PFSK-1 (cell line): ENCODE data around the gene KIF11.

ENCODE experiments used
- FOXP2 ChIP-seq: optimal IDR thresholded peaks from 2 replicates; pipeline ENCODE3; 2011; ENCODE audit warnings: borderline replicate concordance, control low read depth, inconsistent platforms; ENCODE audit not compliant: insufficient read depth; ENCODE audit errors: extremely low read length, extremely low read depth
- POLR2AphosphoS5 ChIP-seq: IDR thresholded peaks from 2 replicates; pipeline ENCODE4 v1.6.1; 2012; ENCODE audit warnings: low read depth, mild to moderate bottlenecking, control low read depth, low read length, moderate library complexity
- SIN3A ChIP-seq: IDR thresholded peaks from 2 replicates; pipeline ENCODE4 v1.6.1; 2012; ENCODE audit warnings: mild to moderate bottlenecking, low read length, moderate library complexity, borderline replicate concordance; ENCODE audit not compliant: insufficient read depth
- TAF1 ChIP-seq: IDR thresholded peaks from 2 replicates; pipeline ENCODE4 v1.6.1; 2012; ENCODE audit warnings: low read length, control low read depth, borderline replicate concordance; ENCODE audit not compliant: insufficient read depth
- TF ChIP-seq, protein P1 (sequence below), 2 experiments: IDR thresholded peaks; 2 replicates each; pipeline versions ENCODE4 v1.6.1 to v1.8.0; 2011 to 2012; ENCODE audit warnings: low read depth in 2 of 2, low read length in 2 of 2, control low read depth in 1 of 2, inconsistent platforms in 1 of 2, mild to moderate bottlenecking in 1 of 2, moderate library complexity in 1 of 2; ENCODE audit not compliant: insufficient read depth in 1 of 2

KIF11 gene

GRCh38 chr10:92692080-92692671 lies 99.2 kb downstream of the KIF11 start:
- TF ChIP-seq FOXP2 = no peak
- TF ChIP-seq TAF1 = no peak
- TF ChIP-seq SIN3A = no peak
- TF ChIP-seq POLR2AphosphoS5 = no peak
- TF ChIP-seq, protein P1, sequence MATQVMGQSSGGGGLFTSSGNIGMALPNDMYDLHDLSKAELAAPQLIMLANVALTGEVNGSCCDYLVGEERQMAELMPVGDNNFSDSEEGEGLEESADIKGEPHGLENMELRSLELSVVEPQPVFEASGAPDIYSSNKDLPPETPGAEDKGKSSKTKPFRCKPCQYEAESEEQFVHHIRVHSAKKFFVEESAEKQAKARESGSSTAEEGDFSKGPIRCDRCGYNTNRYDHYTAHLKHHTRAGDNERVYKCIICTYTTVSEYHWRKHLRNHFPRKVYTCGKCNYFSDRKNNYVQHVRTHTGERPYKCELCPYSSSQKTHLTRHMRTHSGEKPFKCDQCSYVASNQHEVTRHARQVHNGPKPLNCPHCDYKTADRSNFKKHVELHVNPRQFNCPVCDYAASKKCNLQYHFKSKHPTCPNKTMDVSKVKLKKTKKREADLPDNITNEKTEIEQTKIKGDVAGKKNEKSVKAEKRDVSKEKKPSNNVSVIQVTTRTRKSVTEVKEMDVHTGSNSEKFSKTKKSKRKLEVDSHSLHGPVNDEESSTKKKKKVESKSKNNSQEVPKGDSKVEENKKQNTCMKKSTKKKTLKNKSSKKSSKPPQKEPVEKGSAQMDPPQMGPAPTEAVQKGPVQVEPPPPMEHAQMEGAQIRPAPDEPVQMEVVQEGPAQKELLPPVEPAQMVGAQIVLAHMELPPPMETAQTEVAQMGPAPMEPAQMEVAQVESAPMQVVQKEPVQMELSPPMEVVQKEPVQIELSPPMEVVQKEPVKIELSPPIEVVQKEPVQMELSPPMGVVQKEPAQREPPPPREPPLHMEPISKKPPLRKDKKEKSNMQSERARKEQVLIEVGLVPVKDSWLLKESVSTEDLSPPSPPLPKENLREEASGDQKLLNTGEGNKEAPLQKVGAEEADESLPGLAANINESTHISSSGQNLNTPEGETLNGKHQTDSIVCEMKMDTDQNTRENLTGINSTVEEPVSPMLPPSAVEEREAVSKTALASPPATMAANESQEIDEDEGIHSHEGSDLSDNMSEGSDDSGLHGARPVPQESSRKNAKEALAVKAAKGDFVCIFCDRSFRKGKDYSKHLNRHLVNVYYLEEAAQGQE (IDR thresholded peaks at IDR 0.05; ENCODE audit: insufficient read depth in 1 of 2, low read depth in 2 of 2, low read length in 2 of 2) = no peak

DNA sequence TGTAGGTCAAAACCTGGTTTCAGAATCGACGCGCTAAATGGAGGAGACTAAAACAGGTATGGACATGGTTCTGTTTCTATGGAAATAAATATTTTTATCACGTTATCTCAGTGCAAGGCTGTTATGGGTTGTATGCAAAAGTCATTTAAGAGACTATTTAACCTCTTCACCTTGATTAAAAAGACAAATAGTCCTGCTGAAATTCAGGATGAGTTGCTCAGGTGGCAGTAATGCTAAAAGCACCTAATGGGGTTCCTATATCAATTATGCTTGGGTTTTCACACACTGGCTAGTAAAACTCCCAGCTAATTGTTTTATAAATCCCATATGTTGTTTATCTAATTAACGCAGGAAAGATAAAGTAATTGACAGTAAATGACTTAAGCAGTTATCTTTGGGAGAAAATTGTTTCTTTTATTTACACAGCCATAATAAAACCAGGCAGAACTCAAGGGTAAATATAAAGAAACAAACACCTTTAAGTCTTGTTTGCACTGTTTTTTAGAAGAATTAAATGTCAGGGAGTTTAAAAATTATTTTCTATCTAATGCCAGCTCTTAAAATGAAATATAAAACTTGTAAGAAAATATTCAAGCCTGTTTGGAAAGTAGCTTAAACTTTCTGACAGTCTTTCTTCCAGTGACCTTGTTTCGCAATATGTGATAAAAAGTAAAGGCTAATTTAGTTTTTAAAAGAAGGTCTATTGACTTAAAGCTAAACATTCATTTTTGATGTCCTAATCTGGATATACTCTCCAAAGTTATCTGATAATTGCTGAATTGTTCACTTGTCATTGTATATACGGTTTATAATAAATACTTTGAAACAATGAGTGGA lies 100.0 kb downstream of the KIF11 start:
- TF ChIP-seq SIN3A (no peak), FOXP2 (no peak), TAF1 (no peak), POLR2AphosphoS5 (no peak)
- TF ChIP-seq, protein P1 (IDR thresholded peaks at IDR 0.05; ENCODE audit: insufficient read depth in 1 of 2, low read depth in 2 of 2, low read length in 2 of 2) = no peak

- TF ChIP-seq TAF1 = no peak
Measured at GRCh38 chr10:92693534-92693893, 100.6 kb downstream of the KIF11 start.

GRCh38 chr10:92695679-92696605 lies 103.0 kb downstream of the KIF11 start:
- TF ChIP-seq SIN3A = no peak
- TF ChIP-seq, protein P1 (IDR thresholded peaks at IDR 0.05; ENCODE audit: insufficient read depth in 1 of 2, low read depth in 2 of 2, low read length in 2 of 2) = no peak
- no peak for TF ChIP-seq FOXP2
- TF ChIP-seq TAF1 = no peak
- TF ChIP-seq POLR2AphosphoS5 = no peak

DNA sequence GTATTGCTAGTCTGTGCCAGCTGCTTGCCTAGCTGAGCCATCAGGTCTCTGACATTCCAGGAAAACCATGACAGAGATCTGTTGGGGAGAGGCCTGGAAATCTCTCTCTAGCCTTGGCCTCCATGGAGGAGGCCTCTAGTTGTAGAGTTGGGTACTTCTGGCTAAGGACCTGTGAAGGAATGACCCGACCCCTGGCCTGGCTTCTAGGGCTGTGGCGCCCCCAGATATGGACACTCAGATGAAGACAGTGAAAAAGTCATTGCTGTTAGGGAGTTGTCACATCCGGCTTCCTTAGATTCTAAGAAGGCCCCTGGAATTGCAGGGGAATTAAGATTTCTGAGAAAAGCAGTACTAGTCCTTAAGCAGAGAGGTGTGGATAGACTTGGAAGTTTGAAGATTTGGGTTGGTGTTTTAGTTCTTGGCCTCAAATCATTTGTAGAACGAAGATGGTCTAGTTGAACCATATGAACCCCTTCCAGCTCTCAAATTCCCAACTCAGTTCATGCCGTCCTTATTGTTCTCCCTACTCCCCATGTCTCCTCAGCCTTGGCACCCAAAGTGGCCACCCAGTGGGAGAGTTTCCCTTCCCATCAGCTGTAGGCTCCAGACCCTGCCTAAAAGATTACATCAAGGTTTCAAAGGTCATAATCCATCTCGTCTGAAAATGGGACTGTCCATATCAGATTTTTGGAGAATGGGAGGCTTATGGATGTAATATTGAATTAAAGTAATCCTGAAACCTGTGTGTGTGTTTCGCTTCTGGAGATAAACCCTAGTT lies 103.9 kb downstream of the KIF11 start:
- no peak for TF ChIP-seq POLR2AphosphoS5
- no peak for TF ChIP-seq SIN3A
- TF ChIP-seq, protein P1 (IDR thresholded peaks at IDR 0.05; ENCODE audit: insufficient read depth in 1 of 2, low read depth in 2 of 2, low read length in 2 of 2) = no peak
- TF ChIP-seq FOXP2 = no peak
- TF ChIP-seq TAF1 = no peak
